Upper lobe of left lung (tissue), 4 donors: ENCODE measurements around the gene CTRL.

Experiments
- EP300 ChIP-seq, 4 donors: sonication (generic); formaldehyde crosslinking; IDR thresholded peaks; one replicate each; pipeline ENCODE4 v1.5.1; 2017; ENCODE audit warnings: antibody characterized with exemption in 4 of 4, control low read depth in 2 of 4
- POLR2A ChIP-seq, 4 donors: fragments of 450-650 bp; IDR thresholded peaks; one replicate each; pipeline ENCODE4 v1.5.1; 2016 to 2017; ENCODE audit warnings: antibody characterized with exemption in 4 of 4, mild to moderate bottlenecking in 2 of 4
- POLR2AphosphoS5 ChIP-seq, 2 donors: sonication (generic); formaldehyde crosslinking; IDR thresholded peaks; one replicate each; pipeline ENCODE4 v1.5.1; 2017; ENCODE audit warnings: antibody characterized with exemption in 2 of 2
- TF ChIP-seq, protein P1 (sequence below), 6 experiments: fragments of 450-650 bp in 4 of 6; fragments of 200-600 bp in 2 of 6; sonication (generic) in 2 of 6; IDR thresholded peaks; one replicate each; pipeline ENCODE4 v1.5.1; 2016 to 2019; ENCODE audit warnings: antibody characterized with exemption in 6 of 6

DNA sequence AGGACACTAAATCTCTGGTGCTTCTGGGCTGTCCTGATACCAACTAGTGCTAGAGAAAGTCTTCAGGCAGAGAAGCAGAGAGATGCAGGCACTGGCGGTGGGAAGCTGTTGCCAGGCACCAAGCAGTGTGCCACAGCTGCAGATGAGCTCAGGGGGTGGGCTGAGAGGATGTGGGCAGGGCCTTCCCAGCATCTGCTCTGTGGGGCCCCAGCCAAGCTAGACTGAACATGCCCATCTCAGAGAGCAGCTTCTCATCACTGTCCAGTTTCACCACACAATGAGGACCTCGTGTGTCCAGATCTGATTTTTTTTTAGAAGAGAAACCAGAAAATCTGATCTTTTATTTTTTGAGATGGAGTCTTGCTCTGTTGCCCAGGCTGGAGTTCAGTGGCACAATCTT, 21.5 kb downstream of the CTRL start:
- TF ChIP-seq, protein P1, sequence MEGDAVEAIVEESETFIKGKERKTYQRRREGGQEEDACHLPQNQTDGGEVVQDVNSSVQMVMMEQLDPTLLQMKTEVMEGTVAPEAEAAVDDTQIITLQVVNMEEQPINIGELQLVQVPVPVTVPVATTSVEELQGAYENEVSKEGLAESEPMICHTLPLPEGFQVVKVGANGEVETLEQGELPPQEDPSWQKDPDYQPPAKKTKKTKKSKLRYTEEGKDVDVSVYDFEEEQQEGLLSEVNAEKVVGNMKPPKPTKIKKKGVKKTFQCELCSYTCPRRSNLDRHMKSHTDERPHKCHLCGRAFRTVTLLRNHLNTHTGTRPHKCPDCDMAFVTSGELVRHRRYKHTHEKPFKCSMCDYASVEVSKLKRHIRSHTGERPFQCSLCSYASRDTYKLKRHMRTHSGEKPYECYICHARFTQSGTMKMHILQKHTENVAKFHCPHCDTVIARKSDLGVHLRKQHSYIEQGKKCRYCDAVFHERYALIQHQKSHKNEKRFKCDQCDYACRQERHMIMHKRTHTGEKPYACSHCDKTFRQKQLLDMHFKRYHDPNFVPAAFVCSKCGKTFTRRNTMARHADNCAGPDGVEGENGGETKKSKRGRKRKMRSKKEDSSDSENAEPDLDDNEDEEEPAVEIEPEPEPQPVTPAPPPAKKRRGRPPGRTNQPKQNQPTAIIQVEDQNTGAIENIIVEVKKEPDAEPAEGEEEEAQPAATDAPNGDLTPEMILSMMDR (IDR thresholded peaks at IDR 0.05) = no peak
- TF ChIP-seq POLR2AphosphoS5 (IDR thresholded peaks at IDR 0.05) (no peak), POLR2A (IDR thresholded peaks at IDR 0.05) (no peak), EP300 (IDR thresholded peaks at IDR 0.05) (no peak)
